BE2C (cell line): ENCODE results near the gene CDH23.
A peak's percentile ranks its signal among the peaks of the same experiment; 100 is the strongest.

ENCODE experiments used
- DNase-seq: peaks from one replicate; pipeline ENCODE4 v3.0.0-alpha.2; 2020
- H3K27me3 ChIP-seq: fragments of 250-450 bp; sonication (Bioruptor Pico); 2 replicates; pipeline ENCODE4 v1.5.1; 2020; ENCODE audit warnings: mild to moderate bottlenecking
- H3K36me3 ChIP-seq: fragments of 250-450 bp; sonication (Bioruptor Pico); 2 replicates; pipeline ENCODE4 v1.5.1; 2020; ENCODE audit warnings: mild to moderate bottlenecking
- H3K4me1 ChIP-seq: fragments of 250-450 bp; sonication (Bioruptor Pico); 2 replicates; pipeline ENCODE4 v1.5.1; 2020
- H3K4me3 ChIP-seq: 2 replicates; pipeline ENCODE4 v1.5.1; 2011; ENCODE audit warnings: low read depth, low read length
- H3K9me3 ChIP-seq: fragments of 250-450 bp; sonication (Bioruptor Pico); 2 replicates; pipeline ENCODE4 v1.5.1; 2020
- CTCF ChIP-seq: IDR thresholded peaks from 2 replicates; pipeline ENCODE4 v1.5.1; 2012; ENCODE audit warnings: mild to moderate bottlenecking, low read depth, low read length

CDH23 gene

GRCh38 chr10:71784679-71785272 lies 388.1 kb downstream of the CDH23 start:
- H3K9me3 ChIP-seq: no peaks in the 10 kb centered on the region
- H3K4me1 ChIP-seq: no peaks in the 10 kb centered on the region
- TF ChIP-seq CTCF: no peak
- H3K27me3 ChIP-seq: no peaks in the 10 kb centered on the region
- no peaks in the 10 kb centered on the region for H3K36me3 ChIP-seq
- no peak overlapping the region for H3K4me3 ChIP-seq
- no peak for DNase-seq

- no peaks in the 10 kb centered on the region for H3K27me3 ChIP-seq
Measured at GRCh38 chr10:71788954-71789353, 392.2 kb downstream of the CDH23 start.

DNA sequence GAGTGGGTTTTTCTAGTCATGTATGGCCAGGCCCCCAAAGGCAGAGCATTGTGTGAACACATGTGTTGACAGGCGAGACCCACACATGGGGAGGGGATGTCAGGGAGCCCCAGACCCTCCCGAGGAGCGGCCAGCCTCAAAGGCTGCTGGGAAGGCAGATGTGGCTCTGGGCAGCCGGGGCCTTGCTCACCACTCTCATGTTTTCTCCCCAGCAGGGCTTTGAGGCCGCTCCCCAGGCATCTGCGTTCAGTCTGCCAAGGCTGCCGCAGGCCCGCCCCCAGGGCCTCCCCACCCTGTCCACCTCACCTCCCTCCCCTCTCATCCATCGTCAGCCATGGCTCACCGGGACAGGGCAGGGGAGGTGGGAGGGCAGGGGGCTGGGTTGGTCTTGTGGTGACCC lies 393.2 kb downstream of the CDH23 start:
- no peaks in the 10 kb centered on the region for H3K36me3 ChIP-seq
- no peaks in the 10 kb centered on the region for H3K9me3 ChIP-seq
- TF ChIP-seq CTCF: no peak
- no peaks in the 10 kb centered on the region for H3K4me1 ChIP-seq
- no peak overlapping the region for H3K4me3 ChIP-seq
- no peak for DNase-seq
- H3K27me3 ChIP-seq: no peaks in the 10 kb centered on the region

More at GRCh38 chr10:71788954-71789353, 392.2 kb downstream of the CDH23 start:
- DNase-seq: no peak
- no peak for TF ChIP-seq CTCF
- Histone ChIP-seq H3K9me3 (no peaks in the 10 kb centered on the region), H3K4me1 (no peaks in the 10 kb centered on the region), H3K4me3 (no peak overlapping the region), H3K36me3 (no peaks in the 10 kb centered on the region)

DNA sequence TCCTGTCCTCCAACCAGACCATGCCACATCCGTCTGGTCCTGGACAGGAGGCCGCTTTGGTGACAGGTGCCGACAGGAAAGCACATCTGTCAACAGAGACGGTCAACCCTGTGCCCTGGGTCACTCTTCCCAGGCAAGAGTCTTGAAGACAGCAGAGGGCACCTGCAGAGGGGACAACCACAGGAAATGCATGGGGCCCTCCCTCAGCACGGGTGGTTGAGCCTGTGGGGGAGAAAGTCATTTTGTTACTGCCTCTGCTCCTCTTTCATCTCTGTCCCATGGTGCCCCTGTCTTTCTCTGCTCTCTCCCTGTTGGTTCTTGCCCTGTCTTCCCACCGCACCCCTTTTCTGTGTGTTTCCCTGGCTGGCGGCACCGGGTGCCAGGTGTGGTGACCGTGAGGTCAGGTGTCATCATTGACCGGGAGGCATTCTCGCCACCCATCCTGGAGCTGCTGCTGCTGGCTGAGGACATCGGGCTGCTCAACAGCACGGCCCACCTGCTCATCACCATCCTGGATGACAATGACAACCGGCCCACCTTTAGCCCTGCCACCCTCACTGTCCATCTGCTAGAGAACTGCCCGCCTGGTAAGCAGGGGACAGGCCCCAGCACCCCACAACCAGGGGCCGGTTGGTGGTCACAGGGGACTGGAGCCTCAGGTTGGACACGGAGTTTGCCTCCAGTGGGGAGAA lies 394.2 kb downstream of the CDH23 start:
- no peak for TF ChIP-seq CTCF
- Histone ChIP-seq H3K36me3 (no peaks in the 10 kb centered on the region), H3K4me3 (no peak overlapping the region), H3K4me1 (no peaks in the 10 kb centered on the region), H3K9me3 (no peaks in the 10 kb centered on the region), H3K27me3 (no peaks in the 10 kb centered on the region)
- DNase-seq: no peak

DNA sequence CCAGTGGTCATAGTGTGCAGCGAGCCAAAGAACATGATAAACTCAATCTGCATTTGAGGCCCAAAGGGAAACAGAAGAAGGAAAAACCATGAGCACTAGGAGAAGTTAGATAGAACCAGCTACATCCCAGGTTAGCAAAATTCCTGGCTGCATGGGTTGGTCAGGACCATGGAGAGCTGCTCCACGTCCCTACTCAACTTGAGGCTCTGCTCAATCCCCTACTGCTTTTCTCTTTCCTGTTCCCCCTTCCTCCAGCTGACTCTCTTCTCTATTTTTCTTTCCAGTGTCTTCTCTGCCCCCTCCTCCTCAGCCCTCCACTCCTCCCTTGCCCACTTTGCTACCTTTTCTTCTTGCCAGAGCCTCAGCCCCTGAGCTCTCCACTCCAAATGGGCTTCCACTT lies 398.5 kb downstream of the CDH23 start:
- TF ChIP-seq CTCF: no peak

DNA sequence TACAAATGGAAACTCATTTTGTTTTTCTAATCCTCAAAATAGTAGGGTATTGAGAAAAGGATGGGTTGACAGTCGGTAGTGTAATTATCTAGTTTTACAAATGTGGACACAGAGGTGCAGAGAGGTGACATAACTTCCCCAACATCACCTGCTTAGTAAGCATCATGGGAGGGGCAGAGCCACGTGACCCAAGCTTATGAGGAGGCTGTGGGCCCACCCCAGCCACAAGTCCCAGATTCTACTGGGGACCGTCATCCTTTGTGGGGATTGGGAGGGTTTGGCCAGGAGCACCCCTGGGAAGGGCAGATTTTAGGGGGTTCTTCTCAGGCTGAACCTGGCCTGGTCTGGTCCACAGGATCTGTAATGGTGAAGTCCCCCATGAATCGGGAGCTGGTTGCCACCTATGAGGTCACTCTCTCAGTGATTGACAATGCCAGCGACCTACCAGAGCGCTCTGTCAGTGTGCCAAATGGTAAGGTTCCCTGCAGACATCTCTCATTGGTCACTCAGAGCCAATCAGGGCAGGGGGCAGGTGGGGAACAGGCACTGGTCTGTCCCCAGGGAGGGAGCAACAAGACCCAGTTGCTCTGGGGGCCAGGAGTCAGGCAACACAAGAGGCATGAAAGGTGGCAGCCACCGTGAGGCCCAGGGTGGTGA lies 400.2 kb downstream of the CDH23 start:
- peak; percentile 69 for DNase-seq
- H3K4me3 ChIP-seq: no peak overlapping the region
- H3K4me1 ChIP-seq: peaks cover 4% of the 10 kb centered on the region; the same call in 1 of the 2 replicates
- no peak for TF ChIP-seq CTCF
- H3K36me3 ChIP-seq: no peaks in the 10 kb centered on the region
- H3K27me3 ChIP-seq: no peaks in the 10 kb centered on the region
- no peaks in the 10 kb centered on the region for H3K9me3 ChIP-seq

More for the DNA sequence above, 398.5 kb downstream of the CDH23 start:
- Histone ChIP-seq H3K4me1 (peaks cover 4% of the 10 kb centered on the region; the same call in 1 of the 2 replicates), H3K27me3 (no peaks in the 10 kb centered on the region), H3K36me3 (no peaks in the 10 kb centered on the region), H3K4me3 (no peak overlapping the region), H3K9me3 (no peaks in the 10 kb centered on the region)
- no peak for DNase-seq
